Measurements from ENCODE around the gene MRPL18.

DNA sequence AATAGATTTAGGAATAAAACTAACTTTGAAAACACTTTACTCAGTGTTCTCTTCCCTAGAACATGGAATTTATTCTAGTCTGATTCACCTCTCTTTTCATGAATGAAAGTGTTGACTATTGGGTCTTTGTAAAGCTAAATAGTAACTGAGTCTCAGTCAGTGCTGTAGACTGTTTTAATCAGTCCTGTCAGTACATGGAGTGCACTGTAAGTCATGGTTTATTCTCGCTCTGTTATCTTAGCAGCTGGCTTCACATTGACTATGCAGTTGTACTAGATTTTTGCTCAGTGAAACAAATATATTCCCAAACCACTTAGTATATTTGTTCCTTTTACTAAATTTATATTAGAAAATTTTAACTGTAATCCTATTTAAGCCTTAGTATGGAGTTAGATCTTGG, 43.5 kb upstream of the MRPL18 start:
- TF ChIP-seq EZH2 (IDR thresholded peaks at IDR 0.05; ENCODE audit: borderline replicate concordance, low read depth, low read length, severe bottlenecking) = no peak
- TF ChIP-seq, protein P1, sequence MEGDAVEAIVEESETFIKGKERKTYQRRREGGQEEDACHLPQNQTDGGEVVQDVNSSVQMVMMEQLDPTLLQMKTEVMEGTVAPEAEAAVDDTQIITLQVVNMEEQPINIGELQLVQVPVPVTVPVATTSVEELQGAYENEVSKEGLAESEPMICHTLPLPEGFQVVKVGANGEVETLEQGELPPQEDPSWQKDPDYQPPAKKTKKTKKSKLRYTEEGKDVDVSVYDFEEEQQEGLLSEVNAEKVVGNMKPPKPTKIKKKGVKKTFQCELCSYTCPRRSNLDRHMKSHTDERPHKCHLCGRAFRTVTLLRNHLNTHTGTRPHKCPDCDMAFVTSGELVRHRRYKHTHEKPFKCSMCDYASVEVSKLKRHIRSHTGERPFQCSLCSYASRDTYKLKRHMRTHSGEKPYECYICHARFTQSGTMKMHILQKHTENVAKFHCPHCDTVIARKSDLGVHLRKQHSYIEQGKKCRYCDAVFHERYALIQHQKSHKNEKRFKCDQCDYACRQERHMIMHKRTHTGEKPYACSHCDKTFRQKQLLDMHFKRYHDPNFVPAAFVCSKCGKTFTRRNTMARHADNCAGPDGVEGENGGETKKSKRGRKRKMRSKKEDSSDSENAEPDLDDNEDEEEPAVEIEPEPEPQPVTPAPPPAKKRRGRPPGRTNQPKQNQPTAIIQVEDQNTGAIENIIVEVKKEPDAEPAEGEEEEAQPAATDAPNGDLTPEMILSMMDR (IDR thresholded peaks at IDR 0.05; ENCODE audit: borderline replicate concordance, extremely low read depth, low read length, poor library complexity, severe bottlenecking) = no peak

Data from DND-41 (cell line).